ENCODE data around the gene PRXL2B.
"Not testable (repeated sequence)": the region's sequence is repeated elsewhere in the genome, so short reads cannot be mapped to it uniquely, and the experiment has no call there.

The PRXL2B gene

DNA sequence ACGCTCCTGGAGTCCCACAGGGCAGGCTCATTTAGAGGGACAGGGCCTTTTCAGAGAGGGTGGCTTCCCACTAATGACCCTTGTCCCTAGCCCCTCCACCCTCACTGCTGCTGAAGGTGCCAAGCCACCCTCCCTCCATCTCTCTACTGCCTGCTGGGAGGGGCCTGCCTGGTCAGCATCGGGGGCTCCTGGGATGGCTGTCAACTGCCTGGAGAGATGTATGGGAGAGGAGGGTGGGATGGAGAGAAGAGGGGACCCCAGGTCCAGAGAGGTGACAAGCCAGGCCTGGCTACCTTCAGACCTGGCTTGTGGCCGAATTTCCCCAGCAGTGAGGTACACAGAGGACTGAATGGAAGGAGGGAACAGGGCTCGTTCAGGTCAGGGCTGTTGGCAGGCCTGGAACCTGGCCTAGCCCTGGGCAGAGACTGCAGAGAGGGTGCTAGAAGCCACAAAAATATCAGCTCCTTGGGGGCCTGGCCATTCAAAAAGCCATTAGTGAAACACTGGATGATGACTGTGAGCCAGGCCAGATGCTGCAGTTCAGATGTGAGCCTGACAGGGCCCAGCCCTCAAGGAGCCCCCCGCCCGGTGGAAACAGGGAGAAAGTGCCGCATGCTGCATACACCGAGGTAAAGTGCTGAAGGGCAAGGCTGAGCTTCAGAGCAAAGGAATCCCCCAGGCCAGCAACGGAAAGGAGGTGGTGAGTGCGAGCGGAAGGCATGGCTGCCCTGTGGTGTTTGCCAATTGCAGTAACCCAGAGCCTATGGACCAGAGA is 26.2 kb downstream of the PRXL2B start:
- DNase-seq (ENCODE audit: low read depth, low spot score) = no peak

DNA sequence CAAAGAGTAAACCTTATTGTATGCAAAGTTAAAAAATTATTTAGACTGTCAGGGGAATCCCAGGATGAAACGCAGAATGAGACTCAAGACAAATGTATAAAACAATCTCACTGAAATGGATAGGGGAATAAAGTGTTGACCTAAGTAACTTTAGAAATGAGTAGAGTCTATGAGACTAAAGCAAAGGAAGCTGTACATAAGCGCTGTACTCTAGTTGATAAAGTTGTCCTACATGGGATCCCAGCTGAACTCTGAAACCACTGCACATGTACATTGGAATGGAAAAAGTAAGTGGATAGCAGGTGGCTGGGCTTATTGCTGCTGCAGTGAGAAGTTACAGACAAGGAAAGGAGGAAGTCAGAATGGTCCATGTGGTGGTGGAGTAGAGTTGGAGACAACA is 27.6 kb downstream of the PRXL2B start:
- DNase-seq (ENCODE audit: low read depth, low spot score) = no peak

DNA sequence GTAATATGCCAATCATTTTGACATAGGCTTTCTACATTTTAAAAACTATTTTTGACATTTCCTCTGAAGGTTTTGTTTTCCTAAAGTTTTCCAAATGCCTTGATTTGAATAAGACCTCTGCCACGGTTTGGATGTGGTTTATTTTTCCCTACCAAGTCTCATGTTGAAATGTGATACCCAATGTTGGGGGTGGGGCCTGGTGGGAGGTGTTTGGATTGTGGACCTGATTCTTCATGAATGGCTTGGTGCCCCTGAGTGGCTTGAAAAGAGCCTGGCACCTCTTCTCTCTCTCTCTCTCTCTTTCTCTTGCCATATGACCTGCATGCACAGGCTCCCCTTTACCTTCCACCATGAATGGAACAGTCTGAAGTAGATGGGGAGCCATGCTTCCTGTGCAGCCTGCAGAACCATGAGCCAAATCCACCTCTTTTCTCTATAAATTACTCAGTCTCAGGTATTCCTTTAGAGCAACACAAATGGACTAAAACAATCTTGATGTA is 31.4 kb downstream of the PRXL2B start:
- no peak for DNase-seq (ENCODE audit: low read depth, low spot score)

DNA sequence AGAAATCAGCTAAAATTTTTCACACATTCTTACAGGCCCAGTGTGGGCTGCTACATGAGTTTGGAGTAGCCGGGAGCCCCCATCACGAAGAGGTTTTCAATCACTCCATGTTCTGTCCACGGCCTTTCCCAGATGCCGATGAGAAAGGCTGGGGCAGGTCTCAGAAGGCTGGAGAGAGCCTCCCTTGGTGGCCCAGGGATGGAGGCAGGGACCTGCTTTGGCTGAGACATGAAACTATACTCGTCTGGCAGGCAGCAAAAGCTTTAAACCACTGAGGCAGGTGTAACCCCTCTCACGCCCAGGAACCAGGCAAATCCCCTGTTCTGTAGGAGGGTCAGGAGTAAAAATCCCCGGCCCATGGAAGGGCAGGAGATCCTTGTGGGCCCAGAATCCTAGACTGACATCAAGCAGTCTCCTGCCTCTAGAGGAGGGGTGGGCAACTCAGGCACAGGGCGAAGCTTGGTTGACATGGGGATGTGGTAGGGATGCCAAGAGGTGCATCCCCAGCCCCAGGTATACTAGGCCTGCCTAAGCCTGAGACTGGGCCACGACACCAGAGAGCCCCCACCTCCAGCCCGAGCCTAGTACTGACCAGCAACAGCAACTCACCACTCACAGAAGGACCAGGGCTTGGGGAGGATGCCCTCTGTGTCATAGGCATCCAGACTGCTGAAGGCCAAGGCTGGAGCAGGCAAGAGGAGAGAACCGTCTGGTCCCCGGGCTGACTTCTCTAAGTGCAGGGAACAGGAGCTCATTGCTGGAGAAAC is 37.2 kb downstream of the PRXL2B start:
- no peak for DNase-seq (ENCODE audit: low read depth, low spot score)

DNA sequence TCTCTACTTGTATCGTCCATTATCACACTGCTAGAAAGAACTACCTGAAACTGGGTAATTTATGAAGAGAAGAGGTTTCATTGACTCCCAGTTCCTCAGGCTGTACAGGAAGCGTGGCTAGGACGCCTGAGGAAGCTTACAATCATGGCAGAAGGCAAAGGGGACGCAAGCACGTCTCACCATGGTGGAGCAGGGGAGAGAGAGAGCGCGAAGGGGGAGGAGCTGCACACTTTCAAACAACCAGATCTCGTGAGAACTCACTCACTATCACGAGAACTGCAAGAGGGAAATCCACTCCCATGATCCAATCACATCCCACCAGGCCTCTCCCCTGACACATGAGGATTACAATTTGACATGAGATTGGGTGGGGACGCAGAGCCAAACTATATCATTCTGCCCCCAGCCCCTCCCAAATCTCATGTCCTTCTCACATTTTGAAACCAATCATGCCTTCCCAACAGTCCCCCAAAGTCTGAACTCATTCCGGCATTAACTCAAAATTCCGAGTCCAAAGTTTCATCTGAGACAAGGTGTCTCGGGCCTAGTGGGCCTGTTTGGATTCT is 38.2 kb downstream of the PRXL2B start:
- DNase-seq (ENCODE audit: low read depth, low spot score) = no peak

DNA sequence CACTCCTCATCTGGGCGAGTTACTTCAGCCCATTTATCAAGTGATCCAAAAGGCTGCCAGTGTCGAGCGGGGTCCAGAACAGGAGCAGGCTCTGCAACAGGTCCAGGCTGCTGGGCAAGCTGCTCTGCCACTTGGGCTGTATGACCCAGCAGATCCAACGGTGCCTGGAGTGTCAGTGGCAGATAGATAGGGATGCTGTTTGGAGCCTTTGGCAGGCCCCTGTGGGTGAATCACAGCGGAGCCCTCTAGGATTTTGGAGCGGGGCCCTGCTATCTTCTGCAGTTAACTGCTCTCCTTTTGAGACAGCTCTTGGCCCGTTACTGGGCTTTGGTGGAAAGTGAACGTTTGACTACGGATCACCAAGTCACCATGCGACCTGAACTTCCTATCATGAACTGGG is 38.7 kb downstream of the PRXL2B start:
- no peak for DNase-seq (ENCODE audit: low read depth, low spot score)

DNA sequence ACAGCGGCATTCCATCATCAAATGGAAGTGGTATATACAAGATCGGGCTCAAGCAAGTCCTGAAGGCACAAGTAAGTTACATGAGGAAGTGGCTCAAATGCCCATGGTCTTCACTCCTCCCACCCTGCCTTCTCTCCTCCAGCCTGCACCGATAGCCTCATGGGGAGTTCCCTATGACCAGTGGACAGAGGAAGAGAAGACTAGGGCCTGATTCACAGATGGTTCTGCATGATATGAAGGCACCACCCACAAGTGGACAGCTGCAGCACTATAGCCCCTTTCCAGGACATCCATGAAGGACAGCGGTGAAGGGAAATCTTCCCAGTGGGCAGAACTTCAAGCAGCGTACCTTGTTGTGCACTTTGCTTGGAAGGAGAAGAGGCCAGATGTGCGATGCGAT is 39.2 kb downstream of the PRXL2B start:
- not testable (repeated sequence) for DNase-seq (ENCODE audit: low read depth, low spot score)

DNA sequence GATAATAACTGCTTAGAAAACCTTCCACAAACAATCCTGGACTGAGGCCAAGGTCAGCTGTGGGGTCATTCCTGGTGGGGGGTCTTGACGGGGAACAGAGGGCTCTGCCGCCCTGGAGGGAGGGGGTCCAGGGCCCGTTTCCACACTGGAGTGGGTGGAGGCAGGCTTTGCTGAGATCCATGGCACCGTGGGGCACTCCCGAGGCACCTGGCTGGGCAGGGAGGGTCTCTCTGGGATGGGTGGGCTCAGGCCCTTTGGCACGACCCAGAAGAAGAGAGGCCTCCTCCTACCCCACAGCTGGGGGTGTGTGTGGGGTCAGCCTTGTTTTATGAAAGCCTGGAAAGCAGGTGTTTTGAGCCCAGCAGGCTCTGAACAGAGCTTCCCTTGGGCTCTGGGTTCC is 41.2 kb downstream of the PRXL2B start:
- DNase-seq (ENCODE audit: low read depth, low spot score) = no peak

DNA sequence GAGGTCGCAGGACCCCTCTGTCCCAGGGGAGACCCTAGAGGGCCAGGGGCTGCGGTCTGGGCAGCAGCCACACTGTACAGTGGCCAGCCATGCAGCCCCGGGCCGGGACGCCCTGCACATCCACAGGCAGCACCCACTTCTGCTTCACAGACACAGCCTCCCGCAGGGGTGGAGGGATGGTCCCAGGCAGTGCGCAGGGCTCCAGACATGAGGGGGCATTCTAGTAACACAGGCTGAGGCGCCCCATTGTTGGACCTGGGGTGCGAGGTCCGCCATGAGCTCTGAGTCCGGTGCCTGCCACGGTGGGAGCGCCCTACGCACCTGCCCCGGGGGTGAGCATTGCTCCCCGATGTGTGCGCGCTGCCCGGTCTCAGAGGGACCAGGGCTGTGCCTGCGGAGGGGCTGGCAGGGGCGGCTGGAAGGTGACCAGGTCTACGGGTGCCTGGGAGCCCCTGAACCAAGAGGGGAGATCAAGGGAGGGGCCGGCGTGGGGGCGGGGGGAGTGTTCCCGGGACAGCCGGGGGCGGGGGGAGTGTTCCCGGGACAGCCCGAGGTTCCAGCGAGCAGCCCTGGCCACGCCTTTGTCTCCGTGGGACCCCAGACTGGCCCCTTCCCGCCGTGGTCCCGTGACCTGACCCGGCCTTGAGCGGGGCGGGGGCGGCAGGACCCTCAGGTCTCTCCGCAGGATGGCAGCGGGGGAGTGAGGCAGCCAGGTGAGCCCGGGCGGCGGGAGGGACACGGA is 41.8 kb downstream of the PRXL2B start:
- no peak for DNase-seq (ENCODE audit: low read depth, low spot score)

DNA sequence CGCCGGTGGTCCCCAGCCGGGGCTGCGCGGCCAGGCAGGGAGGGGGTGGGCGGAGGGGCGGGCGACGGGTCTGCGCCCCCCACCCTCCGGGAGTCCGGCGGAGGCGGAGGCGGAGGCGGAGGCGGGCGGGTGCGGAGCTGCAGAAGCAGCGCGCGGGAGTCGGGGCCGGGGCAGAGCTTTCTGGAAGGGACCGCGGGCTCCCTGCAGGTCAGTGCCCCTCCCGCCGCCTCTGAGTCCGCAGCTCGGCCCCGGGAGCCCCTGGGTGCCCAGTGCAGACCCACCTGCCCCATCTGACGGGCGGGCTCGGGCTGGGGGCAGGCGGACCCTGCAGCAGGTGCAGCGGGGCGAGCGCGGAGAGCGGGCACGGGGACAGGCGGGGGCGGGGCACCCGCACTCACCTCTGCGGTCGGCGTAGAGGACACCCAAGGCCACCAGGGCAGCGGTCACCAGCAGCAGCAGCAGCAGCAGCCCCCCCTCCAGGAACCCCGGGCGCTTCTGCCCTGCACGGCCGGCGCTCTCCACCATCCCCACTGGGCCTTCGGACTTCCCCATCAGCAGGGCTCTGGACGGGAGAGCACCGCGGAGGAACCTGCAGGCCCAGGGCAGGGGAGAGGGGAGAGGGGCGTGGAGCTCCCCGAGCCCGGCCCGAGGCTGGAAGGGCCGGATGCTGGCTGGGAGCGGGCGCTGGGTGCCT is 42.5 kb downstream of the PRXL2B start:
- no peak for DNase-seq (ENCODE audit: low read depth, low spot score)

DNA sequence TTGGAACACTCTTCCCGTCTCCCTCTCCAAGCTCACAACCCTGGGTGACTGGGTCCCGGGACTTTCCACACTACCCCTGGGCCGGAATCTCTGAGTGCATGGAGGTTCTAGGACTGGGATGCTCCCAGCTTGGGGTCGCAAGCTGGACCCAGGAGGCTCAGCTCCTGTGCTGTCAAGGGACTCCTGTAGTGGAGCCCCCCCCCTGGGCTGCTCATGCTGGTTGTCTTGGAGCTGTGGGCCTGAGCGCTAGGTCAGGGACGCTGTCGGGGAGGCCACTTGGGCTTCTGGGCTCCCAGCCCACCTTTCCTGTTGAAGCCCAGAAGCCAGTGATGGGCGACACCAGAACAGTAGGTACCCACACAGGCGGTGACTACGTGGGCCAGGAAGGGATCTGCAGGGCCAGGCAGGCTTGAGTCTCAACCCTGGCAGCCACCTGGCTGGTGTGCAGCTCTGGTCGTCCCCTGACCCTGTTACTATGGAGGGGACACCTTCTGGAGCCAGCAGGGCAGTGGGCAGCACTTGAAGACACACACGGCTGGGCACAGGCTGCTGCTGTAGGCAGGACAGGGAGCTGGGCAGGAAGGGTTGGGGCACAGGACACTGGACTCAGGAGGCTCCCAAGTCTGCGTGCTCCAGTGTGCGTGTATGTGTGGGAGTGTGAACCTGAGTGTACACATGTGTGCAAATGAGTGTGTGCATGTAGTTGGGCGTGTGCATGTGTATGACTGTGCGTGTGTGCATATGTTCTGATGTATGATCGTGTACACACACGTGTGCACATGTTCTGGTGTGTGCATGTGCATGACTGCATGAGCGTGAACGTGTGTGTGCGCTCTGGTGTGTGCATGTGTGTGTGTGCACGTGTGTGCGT is 43.3 kb downstream of the PRXL2B start:
- no peak for DNase-seq (ENCODE audit: low read depth, low spot score)

DNA sequence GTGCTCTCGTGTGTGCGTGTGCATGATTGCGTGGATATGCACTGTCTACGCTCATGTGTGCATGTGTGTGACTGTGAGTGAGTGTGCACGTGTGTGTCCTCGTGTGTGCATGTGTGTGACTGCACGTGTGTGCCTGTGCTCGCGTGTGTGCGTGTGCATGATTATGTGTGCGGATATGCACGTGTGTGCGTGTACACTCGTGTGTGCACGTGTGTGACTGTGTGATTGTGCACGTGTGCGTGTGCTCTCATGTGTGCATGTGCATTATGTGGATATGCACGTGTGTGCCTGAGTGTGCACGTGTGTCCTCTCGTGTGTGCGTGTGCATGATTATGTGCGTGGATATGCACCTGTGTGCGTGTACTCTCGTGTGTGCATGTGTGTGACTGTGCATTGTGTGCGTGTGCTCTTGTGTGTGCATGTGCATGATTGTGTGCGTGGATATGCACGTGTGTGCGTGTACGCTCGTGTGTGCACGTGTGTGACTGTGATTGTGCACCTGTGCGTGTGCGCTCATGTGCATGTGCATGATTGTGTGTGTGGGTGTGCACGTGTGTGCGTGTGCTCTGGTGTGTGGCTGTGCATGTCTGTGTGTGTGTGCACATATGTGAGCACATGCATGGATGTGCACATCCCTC is 44.0 kb downstream of the PRXL2B start:
- no peak for DNase-seq (ENCODE audit: low read depth, low spot score)

DNA sequence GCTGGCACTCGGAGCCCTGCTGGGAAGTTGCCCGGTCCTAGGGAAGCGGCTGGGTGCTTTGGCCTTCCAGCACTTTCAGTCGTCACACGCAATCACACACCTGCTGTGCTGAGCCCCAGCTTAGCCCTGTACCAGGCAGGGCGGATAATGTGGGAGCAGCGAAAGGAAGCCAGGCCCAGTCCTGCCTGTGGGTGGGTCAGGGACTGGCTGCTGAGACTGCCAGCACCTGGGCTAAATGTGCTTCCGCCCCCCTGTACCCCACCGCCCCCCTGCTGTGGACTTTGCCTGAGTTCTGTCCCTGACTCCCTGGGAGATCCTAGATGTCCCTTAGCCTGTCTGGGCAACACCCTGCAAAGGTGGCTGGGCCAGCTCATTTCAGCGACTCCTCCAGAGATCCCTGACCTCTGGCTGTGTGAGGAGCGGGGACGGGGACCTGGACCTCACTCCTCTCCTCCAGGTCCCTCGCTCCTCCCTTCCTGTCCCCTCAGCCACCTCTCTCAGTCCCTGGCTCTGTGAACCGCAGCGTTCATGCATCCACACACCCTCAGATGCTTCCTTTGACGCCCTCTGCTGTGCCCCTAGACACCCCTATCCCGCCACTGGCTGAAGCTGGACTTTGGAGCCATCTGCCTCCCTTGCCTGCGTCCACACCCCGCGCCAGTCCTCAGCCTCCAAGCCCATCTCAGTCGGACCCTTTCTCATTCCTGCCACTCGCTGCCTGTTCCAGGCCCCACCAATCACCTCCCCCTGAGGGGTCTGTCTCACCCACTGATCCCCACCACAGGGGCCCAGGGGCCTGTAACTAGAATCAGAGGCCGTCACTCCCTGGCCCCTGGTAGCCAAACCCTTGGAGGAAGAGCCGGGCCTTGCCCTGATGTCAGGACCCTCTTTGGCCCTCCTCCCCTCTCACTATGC is 44.8 kb downstream of the PRXL2B start:
- DNase-seq (ENCODE audit: low read depth, low spot score) = no peak

DNA sequence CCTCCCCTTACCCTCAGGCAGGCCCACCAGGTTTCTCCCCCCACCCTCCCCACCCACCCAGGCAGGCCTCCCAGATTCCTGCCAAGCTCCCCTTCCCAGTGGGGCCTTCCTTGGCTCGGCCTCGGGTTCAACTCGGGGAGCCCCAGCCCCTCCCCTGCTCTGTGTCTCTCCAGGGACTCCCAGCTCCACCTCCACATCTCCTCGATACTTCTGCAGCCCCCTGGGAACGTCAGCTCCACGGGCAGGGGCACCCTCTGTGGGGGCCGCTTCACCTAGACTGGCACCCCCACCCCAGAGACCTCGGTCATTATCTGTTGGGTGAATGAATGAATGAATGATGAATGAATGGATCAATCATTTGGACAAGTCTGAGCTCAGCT is 45.5 kb downstream of the PRXL2B start:
- DNase-seq (ENCODE audit: low read depth, low spot score) = no peak

DNA sequence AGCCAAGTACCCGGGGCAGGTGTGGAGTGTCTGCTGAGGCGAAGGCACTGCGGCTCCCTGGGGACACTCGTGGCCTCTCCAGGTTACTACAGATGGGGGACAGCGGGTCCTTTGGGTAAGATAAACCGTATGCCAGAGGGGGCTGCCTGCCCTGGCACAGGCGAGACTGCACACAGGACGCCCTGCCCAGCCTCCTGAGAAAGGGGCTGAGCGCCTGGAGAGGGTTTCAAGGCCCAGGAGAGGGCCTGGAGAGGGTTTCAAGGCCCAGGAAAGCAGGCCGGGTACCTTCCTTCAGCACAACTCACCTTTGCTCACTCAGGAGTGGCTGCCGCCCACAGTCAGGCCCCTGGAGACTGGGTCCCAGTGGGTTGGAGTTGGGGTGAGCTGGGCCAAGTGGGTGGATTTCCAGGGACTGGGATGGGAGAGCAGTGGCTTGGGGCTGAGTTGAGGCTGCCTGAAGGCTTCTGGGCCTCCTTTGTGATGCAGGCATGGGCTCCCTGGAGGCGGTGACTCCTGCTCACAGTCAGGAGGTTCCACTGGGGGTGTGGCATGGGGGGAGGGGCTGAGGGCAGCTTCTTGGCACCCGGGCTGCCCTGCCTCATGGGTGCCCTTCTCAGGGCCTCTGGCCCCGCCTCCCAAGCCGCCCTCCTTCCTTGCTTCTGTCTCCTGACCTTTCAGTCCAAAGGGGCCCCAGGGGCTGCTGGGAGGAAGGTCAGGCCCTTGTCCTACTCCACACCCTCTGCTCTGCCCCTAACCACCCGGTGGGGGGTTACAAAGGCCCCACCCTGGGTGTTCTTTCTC is 46.2 kb downstream of the PRXL2B start, which contains the start of gene MMEL1:
TSS of gene MMEL1 (minus strand) at position 456 of the 801 bp plus-strand sequence. CDS start 3,532 bp downstream, outside the sequence.
- DNase-seq (ENCODE audit: low read depth, low spot score) = no peak

DNA sequence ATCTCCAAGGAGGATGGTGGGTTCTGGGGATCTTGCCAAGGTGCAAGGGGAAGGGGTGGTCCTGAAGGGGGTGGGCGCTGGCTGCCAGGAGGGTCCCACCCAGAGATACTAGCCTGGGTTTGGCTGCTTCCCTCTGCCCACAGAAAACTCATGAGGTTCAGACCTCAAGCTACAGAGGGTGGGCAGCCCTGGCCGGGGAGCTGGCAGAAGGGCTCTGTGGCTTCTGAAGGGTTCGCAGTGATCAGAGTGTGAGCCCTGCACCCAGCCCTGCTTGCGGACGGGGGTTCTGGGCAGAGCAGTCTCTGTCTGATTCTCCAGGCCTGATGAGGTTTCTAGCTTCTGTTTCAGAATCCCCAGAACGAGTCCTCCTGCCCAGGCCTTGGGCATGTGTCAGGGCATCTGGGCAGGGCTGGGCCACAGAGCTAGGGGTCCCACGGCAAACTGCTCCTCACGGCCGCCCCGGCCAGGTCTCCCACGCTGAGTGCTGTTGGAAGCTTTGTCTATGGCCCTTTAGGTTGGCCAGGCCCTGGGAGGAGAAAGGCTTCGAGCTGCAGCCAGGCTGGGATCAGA is 46.9 kb downstream of the PRXL2B start:
- no peak for DNase-seq (ENCODE audit: low read depth, low spot score)

DNA sequence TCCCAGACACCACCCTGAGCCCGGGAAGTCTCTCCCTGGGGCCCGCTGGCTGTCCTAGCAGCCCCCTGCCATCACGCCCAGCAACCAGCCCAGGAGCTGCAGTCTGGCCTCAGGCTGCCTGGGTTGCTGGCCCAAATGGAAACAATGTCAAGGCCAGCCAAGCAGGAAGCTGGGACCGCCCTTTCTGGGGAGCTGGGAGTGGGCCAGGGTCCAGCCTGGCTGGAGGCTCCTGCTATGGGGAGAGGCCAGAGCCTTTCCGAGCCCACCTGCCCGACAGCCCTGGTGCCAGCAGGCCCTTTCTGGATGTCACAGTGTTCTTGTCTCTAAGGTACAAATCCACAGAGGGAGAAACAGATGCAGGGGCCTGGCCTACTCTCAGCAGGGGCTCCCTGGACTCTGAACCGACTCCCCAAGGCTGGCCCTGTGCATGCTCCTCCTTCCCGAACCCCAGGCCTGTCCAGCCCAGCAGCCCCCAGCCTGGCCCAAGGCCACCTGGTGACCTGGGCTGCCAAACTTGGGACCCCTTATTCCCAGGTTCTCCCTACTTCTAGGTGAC is 47.4 kb downstream of the PRXL2B start:
- DNase-seq (ENCODE audit: low read depth, low spot score) = no peak
